HCT116 (cell line): ENCODE measurements around the gene TRIP13. TPM values are rescaled to one million over a fixed set of nuclear protein-coding genes. Genes with fewer than 3 reads are reported as not detected.
A peak's percentile ranks its signal among the peaks of the same experiment; 100 is the strongest.

Experiments
- ATAC-seq: fragments of 200-7000 bp; cut with Tn5 transposase; 2 replicates; pipeline ENCODE4 v1.9.1; 2020; ENCODE audit warnings: mild to moderate bottlenecking, moderate library complexity
- BruUV-seq: library from RNA; stranded (reverse); fragments of 400-500 nt; replicated peaks from 2 replicates; lab custom pipeline; 2021; lab: Mats Ljungman, UMichigan
- CTCF ChIA-PET: fragments of 300-600 bp; sonication (Branson Sonifier 250); formaldehyde crosslinking; loops from one replicate; lab custom pipeline; 2021; ENCODE audit warnings: antibody characterized with exemption; lab: Charles Lee
- POLR2A ChIA-PET: fragments of 300-600, 350-600 bp; sonication (Branson Sonifier 250); formaldehyde crosslinking; loops from one replicate; lab custom pipeline; 2021; ENCODE audit warnings: antibody characterized with exemption; lab: Charles Lee
- RAD21 ChIA-PET, 2 experiments: fragments of 300-600 bp; sonication (Branson Sonifier 250); formaldehyde crosslinking; loops; one replicate each; lab custom pipeline; 2023; ENCODE audit warnings: low total read pairs in 2 of 2; ENCODE audit not compliant: uncharacterized antibody in 2 of 2, unreplicated experiment in 2 of 2, low non-redundant PET in 1 of 2; lab: Charles Lee
- DNase-seq: peaks from one replicate; pipeline ENCODE4 v3.0.0-alpha.2; 2010; ENCODE audit warnings: low read depth, low spot score
- H2AFZ ChIP-seq: fragments of 200-600 bp; shearing (Covaris generic), sonication (generic); 2 replicates; pipeline ENCODE4 v1.6.1; 2017; ENCODE audit warnings: low read depth, mixed run types, mixed read lengths, antibody characterized with exemption, low read length; ENCODE audit not compliant: poor library complexity, severe bottlenecking
- H3K27ac ChIP-seq: 2 replicates; pipeline ENCODE4 v1.5.1; 2012; ENCODE audit warnings: low read depth, low read length
- H3K27me3 ChIP-seq: fragments of 200-600 bp; sonication (generic); 2 replicates; pipeline ENCODE4 v1.6.1; 2016; ENCODE audit warnings: mixed run types, low read length, mixed read lengths; ENCODE audit not compliant: insufficient read depth
- H3K36me3 ChIP-seq, 2 experiments: fragments of 200-500 bp in 1 of 2; fragments of 200-600 bp in 1 of 2; sonication (Bioruptor generic) in 1 of 2; sonication (generic) in 1 of 2; 2 replicates each; pipeline versions ENCODE4 v1.5.1 to v1.6.1; 2014 to 2016; ENCODE audit warnings: low read length in 2 of 2, inconsistent platforms in 1 of 2, mixed read lengths in 1 of 2, mixed run types in 1 of 2; ENCODE audit not compliant: insufficient read depth in 2 of 2, control insufficient read depth in 1 of 2
- H3K4me1 ChIP-seq, 2 experiments: fragments of 200-600 bp in 1 of 2; sonication (generic) in 1 of 2; 2 replicates each; pipeline versions ENCODE4 v1.5.1 to v1.6.1; 2012 to 2017; ENCODE audit warnings: low read length in 2 of 2, inconsistent platforms in 1 of 2, mild to moderate bottlenecking in 1 of 2, mixed read lengths in 1 of 2, mixed run types in 1 of 2, moderate library complexity in 1 of 2; ENCODE audit not compliant: insufficient read depth in 2 of 2, control insufficient read depth in 1 of 2
- H3K4me2 ChIP-seq: fragments of 200-600 bp; sonication (generic); 2 replicates; pipeline ENCODE4 v1.6.1; 2017; ENCODE audit warnings: mixed run types, low read length, mixed read lengths
- H3K4me3 ChIP-seq, 2 experiments: fragments of 200-600 bp in 1 of 2; sonication (generic) in 1 of 2; replicated peaks in 1 of 2; 2 replicates each; pipeline ENCODE4 v1.5.1; 2011 to 2016; ENCODE audit warnings: low read length in 2 of 2, control low read depth in 1 of 2, low read depth in 1 of 2, mild to moderate bottlenecking in 1 of 2, mixed read lengths in 1 of 2, mixed run types in 1 of 2
- H3K79me2 ChIP-seq: fragments of 200-600 bp; sonication (generic); 2 replicates; pipeline ENCODE4 v1.6.1; 2017; ENCODE audit warnings: mild to moderate bottlenecking, mixed run types, low read length, moderate library complexity, mixed read lengths; ENCODE audit not compliant: insufficient read depth
- H3K9ac ChIP-seq: fragments of 200-600 bp; sonication (generic); 2 replicates; pipeline ENCODE4 v1.6.1; 2016; ENCODE audit warnings: low read length, mixed read lengths
- H3K9me2 ChIP-seq: fragments of 200-600 bp; sonication (generic), shearing (Covaris generic); 2 replicates; pipeline ENCODE4 v1.6.1; 2017; ENCODE audit warnings: mixed run types, mild to moderate bottlenecking, moderate library complexity; ENCODE audit not compliant: insufficient read depth
- H3K9me3 ChIP-seq, 2 experiments: fragments of 200-500 bp in 1 of 2; fragments of 200-600 bp in 1 of 2; sonication (Bioruptor generic) in 1 of 2; sonication (generic) in 1 of 2; 2 replicates each; pipeline ENCODE4 v1.6.1; 2014 to 2017; ENCODE audit warnings: low read length in 2 of 2, mixed read lengths in 2 of 2, inconsistent platforms in 1 of 2, low read depth in 1 of 2, mild to moderate bottlenecking in 1 of 2, mixed run types in 1 of 2, moderate library complexity in 1 of 2; ENCODE audit not compliant: control insufficient read depth in 1 of 2, insufficient read depth in 1 of 2
- H4K20me1 ChIP-seq: fragments of 200-600 bp; sonication (generic), shearing (Covaris generic); 2 replicates; pipeline ENCODE4 v1.6.1; 2017; ENCODE audit warnings: mixed run types, mild to moderate bottlenecking, moderate library complexity; ENCODE audit not compliant: insufficient read depth
- ATF3 ChIP-seq: IDR thresholded peaks from 2 replicates; pipeline ENCODE4 v1.6.1; 2012
- CTCF ChIP-seq, 3 experiments: fragments of 200-600 bp in 1 of 3; sonication (generic) in 1 of 3; IDR thresholded peaks in 2 of 3; conservative IDR thresholded peaks in 1 of 3; 2 replicates each; pipeline ENCODE4 v1.5.1; 2012 to 2017; ENCODE audit warnings: low read depth in 2 of 3, low read length in 2 of 3, antibody characterized with exemption in 1 of 3, borderline replicate concordance in 1 of 3, control low read depth in 1 of 3, mild to moderate bottlenecking in 1 of 3, mixed read lengths in 1 of 3, mixed run types in 1 of 3, moderate library complexity in 1 of 3; ENCODE audit not compliant: insufficient read depth in 1 of 3
- EZH2 ChIP-seq: fragments of 200-600 bp; sonication (generic); IDR thresholded peaks from 2 replicates; pipeline ENCODE4 v1.6.1; 2017; ENCODE audit warnings: antibody characterized with exemption, mixed run types
- FOSL1 ChIP-seq: IDR thresholded peaks from 2 replicates; pipeline ENCODE4 v1.6.1; 2012; ENCODE audit warnings: low read depth
- JUND ChIP-seq: IDR thresholded peaks from 2 replicates; pipeline ENCODE4 v1.6.1; 2012
- POLR2AphosphoS5 ChIP-seq: IDR thresholded peaks from 2 replicates; pipeline ENCODE4 v1.6.1; 2011; ENCODE audit warnings: mild to moderate bottlenecking, low read depth, low read length, moderate library complexity
- TCF7L2 ChIP-seq: IDR thresholded peaks from 2 replicates; pipeline ENCODE4 v1.7.0; 2011; ENCODE audit warnings: borderline replicate concordance, inconsistent platforms; ENCODE audit not compliant: insufficient read depth, insufficient read length; ENCODE audit errors: extremely low read depth
- YY1 ChIP-seq: IDR thresholded peaks from 2 replicates; pipeline ENCODE4 v1.6.1; 2011; ENCODE audit warnings: low read length, low read depth, moderate library complexity, mild to moderate bottlenecking; ENCODE audit not compliant: insufficient replicate concordance; ENCODE audit errors: extremely low read depth
- ZNF274 ChIP-seq: fragments of 200-500 bp; sonication (Bioruptor generic); IDR thresholded peaks from 2 replicates; pipeline ENCODE4 v1.6.1; 2014; ENCODE audit warnings: mild to moderate bottlenecking, low read depth, low read length, inconsistent platforms
- intact Hi-C: fragments of 100-400 bp; cut with micrococcal nuclease; formaldehyde crosslinking; loops from 2 replicates; pipeline ENCODE4 v1.10.0; 2022
- total RNA-seq: library from RNA; stranded (reverse); gene quantifications from one replicate; pipeline ENCODE4 v1.2.1, GENCODE V29; 2021; ENCODE audit not compliant: unreplicated experiment

The TRIP13 gene
- total RNA-seq, 1 experiment from 2014 or later = 45.0 TPM

- no peaks in the 10 kb centered on the region for H4K20me1 ChIP-seq
- H3K9me2 ChIP-seq = no peaks in the 10 kb centered on the region
- no peak for DNase-seq
- no peak overlapping the region for H3K9ac ChIP-seq
- TF ChIP-seq ZNF274 (no peak), EZH2 (no peak), FOSL1 (no peak), POLR2AphosphoS5 (no peak), YY1 (no peak), JUND (no peak), ATF3 (no peak)
- BruUV-seq = no TSS peak
- ATAC-seq = no peak
- POLR2A ChIA-PET = no interaction called here
- no peaks in the 10 kb centered on the region for H3K79me2 ChIP-seq
- no peaks in the 10 kb centered on the region for H3K9me3 ChIP-seq
- H3K4me3 ChIP-seq = no peak overlapping the region
- H3K27me3 ChIP-seq = no peaks in the 10 kb centered on the region
- RAD21 ChIA-PET = no interaction called here
- no peaks in the 10 kb centered on the region for H3K4me1 ChIP-seq
- intact Hi-C loops = no loop called here
- H3K4me2 ChIP-seq = no peak overlapping the region
- no peak overlapping the region for H3K27ac ChIP-seq
- CTCF ChIA-PET = no interaction called here
- peaks cover 41 to 45% of the 10 kb centered on the region in 2 experiments for H3K36me3 ChIP-seq
- H2AFZ ChIP-seq = no peak overlapping the region
Observed at GRCh38 chr5:865771-866170, 26.9 kb upstream of the TRIP13 start.

- Histone ChIP-seq H3K4me3 (no peak overlapping the region), H3K9ac (no peak overlapping the region), H3K27ac (no peak overlapping the region), H3K4me1 (no peaks in the 10 kb centered on the region), H3K27me3 (no peaks in the 10 kb centered on the region), H3K36me3 (peaks cover 51 to 58% of the 10 kb centered on the region in 2 experiments), H2AFZ (no peak overlapping the region), H3K9me2 (no peaks in the 10 kb centered on the region), H3K9me3 (no peaks in the 10 kb centered on the region), H4K20me1 (no peaks in the 10 kb centered on the region), H3K79me2 (peaks cover under 1% of the 10 kb centered on the region; the same call in 1 of the 2 replicates), H3K4me2 (no peak overlapping the region)
- ChIA-PET CTCF (no interaction called here), RAD21 (no interaction called here), POLR2A (no interaction called here)
- peak; percentile 37; the same call in 1 of the 2 replicates for ATAC-seq
- no TSS peak for BruUV-seq
- intact Hi-C loops = no loop called here
- no peak for DNase-seq
- peak in 2 of 3 experiments; percentile 8 to 9; a peak in 1 of 6 replicates for TF ChIP-seq CTCF (IDR thresholded peaks at IDR 0.05 in 2 of 3, conservative IDR thresholded peaks at IDR 0.05 in 1 of 3; ENCODE audit: borderline replicate concordance in 1 of 3, insufficient read depth in 1 of 3, low read depth in 2 of 3, low read length in 2 of 3)
- no peak for TF ChIP-seq TCF7L2
Observed at GRCh38 chr5:867300-867870, 25.3 kb upstream of the TRIP13 start.
